HepG2 (cell line): ENCODE measurements around the gene CERS1. TPM values are rescaled to one million over a fixed set of nuclear protein-coding genes. Genes with fewer than 3 reads are reported as not detected.
A peak's percentile ranks its signal among the peaks of the same experiment; 100 is the strongest.

Experiments used
- BRCA1 ChIP-seq: sonication (generic); formaldehyde crosslinking; IDR thresholded peaks from 2 replicates; pipeline ENCODE4 v1.4.0; 2020; ENCODE audit warnings: missing genetic modification reagents
- GZF1 ChIP-seq: sonication (generic); formaldehyde crosslinking; IDR thresholded peaks from 2 replicates; pipeline ENCODE4 v1.5.1; 2020; ENCODE audit warnings: mild to moderate bottlenecking, missing genetic modification reagents
- NPAS2 ChIP-seq: sonication (generic); formaldehyde crosslinking; IDR thresholded peaks from 2 replicates; pipeline ENCODE4 v1.8.0; 2022; ENCODE audit warnings: mild to moderate bottlenecking, missing genetic modification reagents, borderline replicate concordance
- NR3C1 ChIP-seq: sonication (generic); formaldehyde crosslinking; IDR thresholded peaks from 2 replicates; pipeline ENCODE4 v1.4.0; 2020; ENCODE audit warnings: missing genetic modification reagents
- PRMT3 ChIP-seq: sonication (generic); formaldehyde crosslinking; IDR thresholded peaks from 2 replicates; pipeline ENCODE4 v1.8.1; 2022; ENCODE audit warnings: low read depth, mild to moderate bottlenecking, moderate library complexity, missing genetic modification reagents, borderline replicate concordance
- RELA ChIP-seq: sonication (generic); formaldehyde crosslinking; IDR thresholded peaks from 2 replicates; pipeline ENCODE4 v1.4.0; 2020; ENCODE audit warnings: missing genetic modification reagents
- SIN3B ChIP-seq: fragments of 150-350 bp; IDR thresholded peaks from 2 replicates; pipeline ENCODE4 v1.6.1; 2014; ENCODE audit warnings: low read length
- TBX3 ChIP-seq: fragments of 450-650 bp; IDR thresholded peaks from 2 replicates; pipeline ENCODE4 v1.6.1; 2017; ENCODE audit warnings: antibody characterized with exemption, mild to moderate bottlenecking, inconsistent platforms, borderline replicate concordance
- TCF7 ChIP-seq: sonication (generic); IDR thresholded peaks from 2 replicates; pipeline ENCODE4 v1.6.1; 2016; ENCODE audit warnings: antibody characterized with exemption, low read depth
- ZBTB3 ChIP-seq: sonication (generic); formaldehyde crosslinking; IDR thresholded peaks from 2 replicates; pipeline ENCODE4 v1.4.0; 2020; ENCODE audit warnings: low read depth, mild to moderate bottlenecking, moderate library complexity, missing genetic modification reagents, borderline replicate concordance
- ZC3H13 ChIP-seq: sonication (generic); formaldehyde crosslinking; IDR thresholded peaks from 2 replicates; pipeline ENCODE4 v1.8.1; 2023; ENCODE audit warnings: mild to moderate bottlenecking, missing genetic modification reagents, moderate library complexity
- ZNF737 ChIP-seq: sonication (generic); formaldehyde crosslinking; IDR thresholded peaks from 2 replicates; pipeline ENCODE4 v1.5.0; 2020; ENCODE audit warnings: missing genetic modification reagents, mild to moderate bottlenecking, borderline replicate concordance
- polyA plus RNA-seq, 8 experiments: library from polyadenylated mRNA; depleted of rRNA in 3 of 8; stranded (reverse) in 7 of 8; unstranded in 1 of 8; fragments of >200 nt; fragmentation: Illumina TruSeq in 4 of 8; extraction: Trizol in 4 of 8; gene quantifications; 2 replicates each; pipeline versions ENCODE4 v1.2.1 to v1.2.3, GENCODE V29; 2011 to 2016; ENCODE audit warnings: low read depth in 4 of 8, missing spikeins in 1 of 8, mixed read lengths in 1 of 8; ENCODE audit not compliant: insufficient read depth in 1 of 8
- total RNA-seq, 5 experiments: library from RNA; depleted of rRNA; stranded (reverse); fragments of >200 nt; fragmentation: Illumina TruSeq; extraction: Trizol; gene quantifications; 2 replicates each; pipeline ENCODE4 v1.2.3, GENCODE V29; 2016; ENCODE audit warnings: low read depth in 1 of 5
- TF ChIP-seq, protein P1 (sequence below): sonication (generic); formaldehyde crosslinking; IDR thresholded peaks from 2 replicates; pipeline ENCODE4 v1.4.0; 2020; ENCODE audit warnings: missing genetic modification reagents, borderline replicate concordance
- TF ChIP-seq, protein P2 (sequence below): IDR thresholded peaks from 2 replicates; pipeline ENCODE4 v1.6.1; 2016; ENCODE audit warnings: low read depth, borderline replicate concordance
- TF ChIP-seq, protein P3 (sequence below): sonication (generic); formaldehyde crosslinking; IDR thresholded peaks from 2 replicates; pipeline ENCODE4 v1.4.0; 2020; ENCODE audit warnings: mild to moderate bottlenecking, missing genetic modification reagents
- TF ChIP-seq, protein P4 (sequence below): sonication (generic); formaldehyde crosslinking; IDR thresholded peaks from 2 replicates; pipeline ENCODE4 v1.5.0; 2020; ENCODE audit warnings: missing genetic modification reagents, mild to moderate bottlenecking, borderline replicate concordance
- TF ChIP-seq, protein P5 (sequence below): sonication (generic); formaldehyde crosslinking; conservative IDR thresholded peaks from 2 replicates; pipeline ENCODE4 v1.4.0; 2020; ENCODE audit warnings: missing genetic modification reagents
- TF ChIP-seq, protein P6 (sequence below): sonication (generic); formaldehyde crosslinking; IDR thresholded peaks from 2 replicates; pipeline ENCODE4 v1.9.0; 2022; ENCODE audit warnings: missing genetic modification reagents, mild to moderate bottlenecking, borderline replicate concordance

The CERS1 gene
- total and polyA plus RNA-seq, 2 of the 13 experiments (the other 11 are each of a cell fraction or from before 2014, with no cell fraction given), result 4.6 to 9.8 TPM

DNA sequence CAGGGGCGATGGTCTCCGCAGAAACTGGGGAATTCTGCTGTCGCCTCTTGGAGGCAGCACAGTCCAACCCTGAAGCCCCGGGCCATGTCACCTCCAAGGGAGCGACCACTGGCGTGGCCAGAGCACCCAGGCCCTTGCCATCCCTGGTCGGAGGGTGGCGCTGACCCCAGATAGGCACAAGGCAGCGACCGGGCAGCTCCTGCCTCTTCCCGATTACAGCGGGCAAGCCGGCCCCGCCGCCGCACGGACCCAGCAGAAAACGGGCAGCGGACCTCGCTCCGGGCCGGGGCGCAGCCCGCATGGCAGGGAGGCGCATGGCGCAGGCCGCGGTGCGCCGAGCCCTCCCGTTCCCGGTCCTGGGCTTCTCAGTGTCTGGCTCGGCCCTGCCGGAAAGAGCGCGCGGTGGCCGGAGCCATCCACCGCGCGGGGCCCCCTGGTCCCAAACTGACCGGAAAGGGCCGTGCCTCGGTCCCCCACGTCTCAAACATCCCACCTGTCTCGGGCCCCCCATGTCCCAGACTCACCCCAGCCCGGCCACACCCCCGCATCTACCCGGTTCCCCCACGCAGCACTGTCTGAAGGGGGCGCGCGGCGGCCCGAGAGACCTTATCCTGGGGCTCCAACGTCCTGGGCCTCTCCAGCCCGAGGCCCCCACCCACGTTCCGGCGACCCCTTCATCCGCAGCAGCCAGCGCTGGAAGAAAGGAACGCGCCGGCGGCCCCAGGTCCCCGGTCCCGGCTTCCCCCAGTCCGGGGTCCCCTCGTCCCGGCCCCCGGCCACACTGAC is 727 bp downstream of the CERS1 start (continued):
- TF ChIP-seq NR3C1 (CRISPR knock-in tag) (no peak), RELA (CRISPR knock-in tag) (no peak), TCF7 (no peak), NPAS2 (CRISPR knock-in tag) (no peak), ZNF737 (CRISPR knock-in tag) (no peak), ZC3H13 (CRISPR knock-in tag) (no peak), BRCA1 (CRISPR knock-in tag) (no peak), ZBTB3 (no peak), TBX3 (no peak), PRMT3 (CRISPR knock-in tag) (no peak), SIN3B (no peak), GZF1 (CRISPR knock-in tag) (no peak)
- TF ChIP-seq, protein P1, sequence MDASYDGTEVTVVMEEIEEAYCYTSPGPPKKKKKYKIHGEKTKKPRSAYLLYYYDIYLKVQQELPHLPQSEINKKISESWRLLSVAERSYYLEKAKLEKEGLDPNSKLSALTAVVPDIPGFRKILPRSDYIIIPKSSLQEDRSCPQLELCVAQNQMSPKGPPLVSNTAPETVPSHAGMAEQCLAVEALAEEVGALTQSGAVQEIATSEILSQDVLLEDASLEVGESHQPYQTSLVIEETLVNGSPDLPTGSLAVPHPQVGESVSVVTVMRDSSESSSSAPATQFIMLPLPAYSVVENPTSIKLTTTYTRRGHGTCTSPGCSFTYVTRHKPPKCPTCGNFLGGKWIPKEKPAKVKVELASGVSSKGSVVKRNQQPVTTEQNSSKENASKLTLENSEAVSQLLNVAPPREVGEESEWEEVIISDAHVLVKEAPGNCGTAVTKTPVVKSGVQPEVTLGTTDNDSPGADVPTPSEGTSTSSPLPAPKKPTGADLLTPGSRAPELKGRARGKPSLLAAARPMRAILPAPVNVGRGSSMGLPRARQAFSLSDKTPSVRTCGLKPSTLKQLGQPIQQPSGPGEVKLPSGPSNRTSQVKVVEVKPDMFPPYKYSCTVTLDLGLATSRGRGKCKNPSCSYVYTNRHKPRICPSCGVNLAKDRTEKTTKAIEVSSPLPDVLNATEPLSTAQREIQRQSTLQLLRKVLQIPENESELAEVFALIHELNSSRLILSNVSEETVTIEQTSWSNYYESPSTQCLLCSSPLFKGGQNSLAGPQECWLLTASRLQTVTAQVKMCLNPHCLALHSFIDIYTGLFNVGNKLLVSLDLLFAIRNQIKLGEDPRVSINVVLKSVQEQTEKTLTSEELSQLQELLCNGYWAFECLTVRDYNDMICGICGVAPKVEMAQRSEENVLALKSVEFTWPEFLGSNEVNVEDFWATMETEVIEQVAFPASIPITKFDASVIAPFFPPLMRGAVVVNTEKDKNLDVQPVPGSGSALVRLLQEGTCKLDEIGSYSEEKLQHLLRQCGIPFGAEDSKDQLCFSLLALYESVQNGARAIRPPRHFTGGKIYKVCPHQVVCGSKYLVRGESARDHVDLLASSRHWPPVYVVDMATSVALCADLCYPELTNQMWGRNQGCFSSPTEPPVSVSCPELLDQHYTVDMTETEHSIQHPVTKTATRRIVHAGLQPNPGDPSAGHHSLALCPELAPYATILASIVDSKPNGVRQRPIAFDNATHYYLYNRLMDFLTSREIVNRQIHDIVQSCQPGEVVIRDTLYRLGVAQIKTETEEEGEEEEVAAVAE (CRISPR knock-in tag), result no peak
- TF ChIP-seq, protein P2, sequence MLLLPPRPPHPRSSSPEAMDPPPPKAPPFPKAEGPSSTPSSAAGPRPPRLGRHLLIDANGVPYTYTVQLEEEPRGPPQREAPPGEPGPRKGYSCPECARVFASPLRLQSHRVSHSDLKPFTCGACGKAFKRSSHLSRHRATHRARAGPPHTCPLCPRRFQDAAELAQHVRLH, result peak; percentile 35; the same call in 1 of the 2 replicates
- TF ChIP-seq, protein P3, sequence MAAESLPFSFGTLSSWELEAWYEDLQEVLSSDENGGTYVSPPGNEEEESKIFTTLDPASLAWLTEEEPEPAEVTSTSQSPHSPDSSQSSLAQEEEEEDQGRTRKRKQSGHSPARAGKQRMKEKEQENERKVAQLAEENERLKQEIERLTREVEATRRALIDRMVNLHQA (CRISPR knock-in tag), result no peak
- TF ChIP-seq, protein P4, sequence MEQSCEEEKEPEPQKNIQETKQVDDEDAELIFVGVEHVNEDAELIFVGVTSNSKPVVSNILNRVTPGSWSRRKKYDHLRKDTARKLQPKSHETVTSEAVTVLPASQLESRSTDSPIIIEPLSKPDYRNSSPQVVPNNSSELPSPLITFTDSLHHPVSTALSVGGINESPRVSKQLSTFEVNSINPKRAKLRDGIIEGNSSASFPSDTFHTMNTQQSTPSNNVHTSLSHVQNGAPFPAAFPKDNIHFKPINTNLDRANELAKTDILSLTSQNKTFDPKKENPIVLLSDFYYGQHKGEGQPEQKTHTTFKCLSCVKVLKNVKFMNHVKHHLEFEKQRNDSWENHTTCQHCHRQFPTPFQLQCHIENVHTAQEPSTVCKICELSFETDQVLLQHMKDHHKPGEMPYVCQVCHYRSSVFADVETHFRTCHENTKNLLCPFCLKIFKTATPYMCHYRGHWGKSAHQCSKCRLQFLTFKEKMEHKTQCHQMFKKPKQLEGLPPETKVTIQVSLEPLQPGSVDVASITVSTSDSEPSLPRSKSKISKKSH (CRISPR knock-in tag), result 0 out of 2 replicates have a peak, but pooled peaks have one; percentile 0
- TF ChIP-seq, protein P5, sequence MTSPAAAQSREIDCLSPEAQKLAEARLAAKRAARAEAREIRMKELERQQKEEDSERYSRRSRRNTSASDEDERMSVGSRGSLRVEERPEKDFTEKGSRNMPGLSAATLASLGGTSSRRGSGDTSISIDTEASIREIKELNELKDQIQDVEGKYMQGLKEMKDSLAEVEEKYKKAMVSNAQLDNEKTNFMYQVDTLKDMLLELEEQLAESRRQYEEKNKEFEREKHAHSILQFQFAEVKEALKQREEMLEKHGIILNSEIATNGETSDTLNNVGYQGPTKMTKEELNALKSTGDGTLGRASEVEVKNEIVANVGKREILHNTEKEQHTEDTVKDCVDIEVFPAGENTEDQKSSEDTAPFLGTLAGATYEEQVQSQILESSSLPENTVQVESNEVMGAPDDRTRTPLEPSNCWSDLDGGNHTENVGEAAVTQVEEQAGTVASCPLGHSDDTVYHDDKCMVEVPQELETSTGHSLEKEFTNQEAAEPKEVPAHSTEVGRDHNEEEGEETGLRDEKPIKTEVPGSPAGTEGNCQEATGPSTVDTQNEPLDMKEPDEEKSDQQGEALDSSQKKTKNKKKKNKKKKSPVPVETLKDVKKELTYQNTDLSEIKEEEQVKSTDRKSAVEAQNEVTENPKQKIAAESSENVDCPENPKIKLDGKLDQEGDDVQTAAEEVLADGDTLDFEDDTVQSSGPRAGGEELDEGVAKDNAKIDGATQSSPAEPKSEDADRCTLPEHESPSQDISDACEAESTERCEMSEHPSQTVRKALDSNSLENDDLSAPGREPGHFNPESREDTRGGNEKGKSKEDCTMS (CRISPR knock-in tag), result no peak
- TF ChIP-seq, protein P6, sequence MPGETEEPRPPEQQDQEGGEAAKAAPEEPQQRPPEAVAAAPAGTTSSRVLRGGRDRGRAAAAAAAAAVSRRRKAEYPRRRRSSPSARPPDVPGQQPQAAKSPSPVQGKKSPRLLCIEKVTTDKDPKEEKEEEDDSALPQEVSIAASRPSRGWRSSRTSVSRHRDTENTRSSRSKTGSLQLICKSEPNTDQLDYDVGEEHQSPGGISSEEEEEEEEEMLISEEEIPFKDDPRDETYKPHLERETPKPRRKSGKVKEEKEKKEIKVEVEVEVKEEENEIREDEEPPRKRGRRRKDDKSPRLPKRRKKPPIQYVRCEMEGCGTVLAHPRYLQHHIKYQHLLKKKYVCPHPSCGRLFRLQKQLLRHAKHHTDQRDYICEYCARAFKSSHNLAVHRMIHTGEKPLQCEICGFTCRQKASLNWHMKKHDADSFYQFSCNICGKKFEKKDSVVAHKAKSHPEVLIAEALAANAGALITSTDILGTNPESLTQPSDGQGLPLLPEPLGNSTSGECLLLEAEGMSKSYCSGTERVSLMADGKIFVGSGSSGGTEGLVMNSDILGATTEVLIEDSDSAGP (CRISPR knock-in tag), result peak; percentile 63; the same call in 1 of the 2 replicates
